Vagina (tissue), 2 donors: ENCODE results near the gene ATXN2L.

Experiments
- POLR2A ChIP-seq, 2 donors: fragments of 450-650 bp; IDR thresholded peaks; one replicate each; pipeline ENCODE4 v1.6.1; 2017; ENCODE audit warnings: antibody characterized with exemption in 2 of 2, mild to moderate bottlenecking in 2 of 2, moderate library complexity in 2 of 2
- POLR2AphosphoS5 ChIP-seq, 2 donors: sonication (generic); formaldehyde crosslinking; IDR thresholded peaks; one replicate each; pipeline ENCODE4 v1.9.0; 2017; ENCODE audit warnings: antibody characterized with exemption in 2 of 2, mild to moderate bottlenecking in 2 of 2, low read depth in 1 of 2; ENCODE audit not compliant: insufficient read depth in 1 of 2
- TF ChIP-seq, protein P1 (sequence below), 3 experiments: fragments of 450-650 bp in 2 of 3; fragments of 200-600 bp in 1 of 3; sonication (generic) in 1 of 3; IDR thresholded peaks; one replicate each; pipeline ENCODE4 v1.5.1; 2017 to 2019; ENCODE audit warnings: antibody characterized with exemption in 3 of 3, mild to moderate bottlenecking in 2 of 3, moderate library complexity in 2 of 3

DNA sequence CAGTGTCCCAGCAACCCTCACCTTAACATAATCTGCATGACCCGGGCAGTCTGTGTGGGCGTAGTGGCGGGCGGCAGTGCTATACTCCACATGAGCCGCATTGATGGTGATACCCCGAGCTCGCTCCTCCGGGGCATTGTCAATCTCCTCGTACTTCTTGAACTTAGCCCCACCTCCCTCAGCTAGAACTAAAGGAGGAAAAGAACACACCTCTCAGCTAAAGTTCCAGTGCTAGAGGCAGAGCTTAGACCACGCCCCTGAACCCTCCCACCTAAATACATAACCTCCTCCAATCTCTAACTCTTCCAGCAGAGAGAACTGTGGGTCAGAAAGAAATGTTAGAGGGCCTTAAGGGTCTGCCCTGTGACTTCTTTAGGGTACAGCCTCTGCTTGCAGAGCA lies 22.5 kb downstream of the ATXN2L start:
- TF ChIP-seq, protein P1, sequence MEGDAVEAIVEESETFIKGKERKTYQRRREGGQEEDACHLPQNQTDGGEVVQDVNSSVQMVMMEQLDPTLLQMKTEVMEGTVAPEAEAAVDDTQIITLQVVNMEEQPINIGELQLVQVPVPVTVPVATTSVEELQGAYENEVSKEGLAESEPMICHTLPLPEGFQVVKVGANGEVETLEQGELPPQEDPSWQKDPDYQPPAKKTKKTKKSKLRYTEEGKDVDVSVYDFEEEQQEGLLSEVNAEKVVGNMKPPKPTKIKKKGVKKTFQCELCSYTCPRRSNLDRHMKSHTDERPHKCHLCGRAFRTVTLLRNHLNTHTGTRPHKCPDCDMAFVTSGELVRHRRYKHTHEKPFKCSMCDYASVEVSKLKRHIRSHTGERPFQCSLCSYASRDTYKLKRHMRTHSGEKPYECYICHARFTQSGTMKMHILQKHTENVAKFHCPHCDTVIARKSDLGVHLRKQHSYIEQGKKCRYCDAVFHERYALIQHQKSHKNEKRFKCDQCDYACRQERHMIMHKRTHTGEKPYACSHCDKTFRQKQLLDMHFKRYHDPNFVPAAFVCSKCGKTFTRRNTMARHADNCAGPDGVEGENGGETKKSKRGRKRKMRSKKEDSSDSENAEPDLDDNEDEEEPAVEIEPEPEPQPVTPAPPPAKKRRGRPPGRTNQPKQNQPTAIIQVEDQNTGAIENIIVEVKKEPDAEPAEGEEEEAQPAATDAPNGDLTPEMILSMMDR (IDR thresholded peaks at IDR 0.05) = no peak
- TF ChIP-seq POLR2A (IDR thresholded peaks at IDR 0.05) (no peak), POLR2AphosphoS5 (IDR thresholded peaks at IDR 0.05; ENCODE audit: insufficient read depth in 1 of 2, low read depth in 1 of 2) (no peak)
